Left kidney (tissue), 2 donors: ENCODE measurements around the gene TRPT1. TPM values are rescaled to one million over a fixed set of nuclear protein-coding genes. Genes with fewer than 3 reads are reported as not detected.
A peak's percentile ranks its signal among the peaks of the same experiment; 100 is the strongest.

Experiments
- DNase-seq: peaks from one replicate; pipeline ENCODE4 v3.0.0-alpha.2; 2013
- polyA plus RNA-seq: library from polyadenylated mRNA; unstranded; fragments of 120-200 nt; gene quantifications from one replicate; pipeline ENCODE4 v1.2.1, GENCODE V29; 2013; ENCODE audit not compliant: insufficient read length

Gene TRPT1
- polyA plus RNA-seq, 1 donor, result 44.8 TPM

DNA sequence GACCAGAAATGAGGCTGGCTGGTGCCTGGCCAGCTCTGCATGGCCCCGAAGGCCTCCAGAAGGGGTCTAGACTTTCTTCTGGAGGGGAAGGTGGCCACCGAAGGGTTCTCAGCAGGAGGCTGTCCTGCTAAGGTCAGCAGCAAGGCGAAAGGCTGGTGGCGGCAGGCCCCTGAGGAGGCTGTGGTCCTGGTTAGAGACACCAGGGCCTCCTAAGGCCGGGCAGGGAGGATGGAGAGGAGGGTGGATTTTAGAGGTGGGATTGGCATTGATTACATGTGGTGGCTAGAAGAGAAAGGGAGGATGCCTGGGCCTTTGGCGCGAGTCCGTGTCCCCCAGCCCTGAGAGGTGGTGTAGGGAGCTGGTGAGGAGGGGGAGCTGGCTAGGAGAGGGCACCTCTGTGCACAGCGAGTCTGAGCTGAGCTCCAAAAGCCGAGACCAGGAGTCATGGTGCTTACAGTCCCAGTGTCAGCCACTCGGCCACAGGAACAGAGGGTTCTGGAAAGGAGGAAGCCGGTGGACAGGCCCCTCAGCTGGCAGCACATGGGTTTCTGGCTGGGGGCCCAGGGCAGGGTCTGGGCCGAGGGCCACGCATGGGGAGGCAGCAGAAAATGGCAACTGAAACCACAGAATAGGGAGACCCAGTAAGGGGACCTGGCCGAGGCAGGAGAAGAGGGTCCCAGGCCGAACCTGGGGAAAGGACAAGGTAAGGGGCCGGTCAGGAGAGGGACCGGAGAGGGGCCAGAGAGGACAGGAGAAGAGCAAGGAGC lies 17.0 kb downstream of the TRPT1 start:
- no peak for DNase-seq

DNA sequence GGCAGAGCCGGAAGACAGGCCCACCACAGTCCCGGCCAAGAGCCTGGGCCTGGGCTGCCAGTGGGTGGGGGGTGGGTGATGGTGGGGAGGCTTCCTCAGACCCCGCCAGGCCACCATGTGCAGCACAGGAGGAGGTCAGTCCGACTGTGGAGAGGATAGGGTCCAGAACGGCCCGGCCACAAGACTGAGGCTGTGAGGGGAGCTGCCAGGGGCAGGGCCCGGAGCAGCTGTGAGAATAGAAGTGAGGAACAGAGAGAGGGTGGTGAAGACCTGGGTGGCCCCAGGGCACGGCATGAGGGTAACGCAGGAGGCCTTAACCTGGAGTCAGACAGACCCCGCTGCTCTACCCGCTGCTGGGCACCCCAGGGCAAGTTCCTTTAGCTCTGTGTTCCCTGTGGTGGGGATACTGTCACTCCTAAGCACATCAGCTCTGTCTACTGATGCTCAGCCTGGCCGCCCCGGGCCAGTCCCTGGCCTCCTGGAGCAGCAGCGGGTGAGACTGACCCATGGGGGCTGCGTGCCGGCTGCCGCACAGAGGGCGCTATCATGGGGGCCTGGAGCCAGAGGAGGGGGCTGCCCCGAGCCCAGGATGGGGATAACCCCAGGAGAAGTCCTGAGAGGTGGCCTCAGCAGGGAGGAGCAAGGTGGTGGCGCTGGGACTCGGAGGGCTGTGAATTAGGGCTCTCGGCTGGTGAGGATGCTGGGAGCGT lies 17.7 kb downstream of the TRPT1 start:
- no peak for DNase-seq

DNA sequence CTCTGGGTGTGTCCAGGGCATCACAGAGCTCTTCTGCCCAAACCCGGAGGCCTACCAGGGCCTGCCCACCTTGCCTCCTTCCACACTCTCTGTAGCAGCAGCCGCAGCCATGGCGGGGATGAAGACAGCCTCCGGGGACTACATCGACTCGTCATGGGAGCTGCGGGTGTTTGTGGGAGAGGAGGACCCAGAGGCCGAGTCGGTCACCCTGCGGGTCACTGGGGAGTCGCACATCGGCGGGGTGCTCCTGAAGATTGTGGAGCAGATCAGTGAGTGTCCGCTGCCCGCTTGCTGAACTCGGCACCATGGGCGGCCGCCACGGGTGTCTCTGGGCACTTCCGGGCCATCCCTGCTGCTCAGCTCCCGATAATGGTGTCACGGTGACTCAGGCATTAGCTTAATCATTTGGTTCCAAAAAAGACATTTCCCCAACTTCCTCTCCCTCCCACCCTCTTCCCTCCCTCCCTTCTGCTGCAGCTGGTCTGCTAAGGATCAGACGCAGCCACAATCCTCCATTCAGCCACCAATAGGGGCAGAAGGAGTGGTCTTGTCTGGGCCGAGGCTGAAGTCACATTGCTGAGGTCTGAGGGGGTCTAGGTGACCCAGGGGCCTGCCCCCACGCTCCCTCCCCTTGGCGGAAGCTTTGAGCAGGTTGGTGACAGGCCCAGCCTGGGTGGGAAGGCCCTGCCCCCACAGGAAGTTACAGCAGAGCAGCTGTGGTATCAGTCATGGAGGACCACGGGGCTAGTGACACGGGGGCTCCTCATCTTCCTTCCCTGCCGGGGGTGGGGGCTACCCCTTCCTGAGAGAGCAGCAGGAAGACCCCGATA lies 18.5 kb downstream of the TRPT1 start:
- DNase-seq, result no peak

DNA sequence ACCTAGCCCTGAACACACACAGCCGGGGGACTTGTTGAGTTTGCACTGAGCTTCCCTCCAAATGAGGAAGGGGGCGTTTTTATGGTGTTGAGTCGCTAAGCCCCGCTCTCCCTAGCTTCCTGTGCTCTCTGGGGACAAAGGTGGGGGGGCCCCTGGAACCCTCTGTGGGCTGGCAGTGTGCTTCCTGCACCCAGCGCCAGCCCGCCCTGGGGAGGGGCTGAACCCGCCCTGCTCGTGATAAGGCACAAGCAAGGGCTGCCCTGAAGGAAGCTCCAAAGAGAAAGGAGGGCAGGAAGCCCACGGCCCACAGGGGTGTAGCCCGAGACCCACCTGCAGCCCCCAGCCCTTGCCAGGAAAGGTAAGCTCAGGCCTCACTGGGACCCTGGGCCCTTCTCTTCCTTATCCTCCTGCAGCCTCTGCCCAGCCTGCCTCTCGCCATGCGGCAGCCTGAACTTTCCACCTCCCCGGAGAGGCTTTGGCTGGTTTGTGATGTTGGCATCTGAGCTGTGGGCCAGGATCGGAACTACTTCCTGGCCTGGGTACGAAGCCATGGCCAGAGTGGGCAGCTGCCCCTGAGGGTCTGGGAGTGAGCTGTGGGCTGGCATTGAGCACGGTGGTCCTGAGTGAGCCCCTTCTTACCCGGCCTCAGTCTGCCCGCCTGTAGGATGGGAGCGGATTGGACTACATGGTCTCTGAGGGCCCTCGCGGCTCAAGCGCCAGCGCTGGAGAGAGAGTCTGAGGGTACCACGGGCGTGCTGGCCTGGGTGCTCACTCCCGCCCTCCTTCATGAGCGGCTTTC lies 19.3 kb downstream of the TRPT1 start, which contains the start of gene FERMT3:
TSS of gene FERMT3 (plus strand) at position 265 of the 799 bp plus-strand sequence. CDS start 644 bp downstream, outside the sequence.
- DNase-seq, result no peak

DNA sequence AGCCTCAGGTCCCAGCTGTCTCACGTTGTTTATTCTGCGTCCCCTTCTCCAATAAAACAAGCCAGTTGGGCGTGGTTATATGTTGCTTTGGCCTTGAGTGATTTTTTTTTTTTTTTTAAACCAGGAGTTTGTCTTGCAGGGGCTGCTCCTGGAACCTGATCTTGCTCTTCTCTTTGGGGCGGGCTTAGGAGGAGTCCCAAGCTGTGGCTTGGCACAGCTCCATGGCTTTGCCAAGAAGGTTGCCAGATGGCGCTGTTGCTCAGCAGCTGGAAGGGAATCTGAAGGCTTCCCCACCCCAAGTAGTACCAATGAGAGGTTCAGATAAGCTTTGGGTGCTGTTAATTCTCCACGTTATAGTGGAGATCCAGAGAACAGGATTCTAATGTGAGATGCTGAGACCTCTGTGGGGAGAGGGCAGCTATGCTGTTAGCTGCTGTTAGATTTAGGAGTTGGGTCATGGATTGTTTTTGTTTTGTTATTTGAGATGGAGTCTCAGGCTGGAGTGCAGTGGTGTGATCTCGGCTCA lies 21.5 kb downstream of the TRPT1 start:
- DNase-seq, result peak; percentile 90

DNA sequence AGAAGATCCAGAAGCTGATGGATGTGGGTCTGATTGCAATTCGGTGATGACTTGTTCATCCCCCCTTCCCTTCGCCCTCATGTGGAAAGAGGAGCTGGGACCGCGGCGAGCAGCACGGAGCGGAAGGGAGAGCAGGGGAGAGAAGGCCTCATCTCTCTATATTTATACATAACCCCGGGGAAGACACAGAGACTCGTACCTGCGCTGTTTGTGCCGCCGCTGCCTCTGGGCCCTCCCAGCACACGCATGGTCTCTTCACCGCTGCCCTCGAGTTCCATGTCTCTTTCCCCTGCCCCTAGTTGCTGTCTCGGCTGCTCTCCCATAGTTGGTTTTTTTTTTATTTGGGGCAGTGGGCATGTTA lies 21.9 kb downstream of the TRPT1 start:
- no peak for DNase-seq

DNA sequence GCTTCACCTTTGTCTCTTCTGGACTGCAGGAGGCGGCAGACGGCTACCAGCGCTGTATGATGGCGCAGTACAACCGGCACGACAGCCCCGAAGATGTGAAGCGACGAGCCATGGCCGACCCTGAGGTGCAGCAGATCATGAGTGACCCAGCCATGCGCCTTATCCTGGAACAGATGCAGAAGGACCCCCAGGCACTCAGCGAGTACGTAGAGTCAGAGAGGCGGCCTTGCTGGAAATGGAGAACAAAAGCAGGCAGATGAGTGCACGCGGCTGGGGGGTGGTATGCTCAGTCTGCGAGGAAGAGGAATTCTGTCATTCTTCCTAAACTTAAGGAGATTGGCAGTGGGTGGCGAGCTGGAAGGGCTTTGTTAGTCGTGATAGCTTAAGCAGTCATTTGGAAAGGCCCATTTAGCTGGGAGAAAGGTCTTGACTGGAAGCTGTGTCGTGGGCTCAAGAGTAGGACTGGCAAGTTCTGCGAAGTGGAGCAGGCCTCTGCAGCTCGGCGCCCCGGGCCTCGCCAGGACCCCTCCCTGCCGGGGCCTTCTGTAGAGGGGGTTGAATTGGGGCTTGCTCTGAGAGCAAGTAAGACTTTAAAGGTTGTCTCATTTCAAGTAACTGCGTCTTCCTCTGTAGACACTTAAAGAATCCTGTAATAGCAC lies 22.4 kb downstream of the TRPT1 start:
- no peak for DNase-seq

DNA sequence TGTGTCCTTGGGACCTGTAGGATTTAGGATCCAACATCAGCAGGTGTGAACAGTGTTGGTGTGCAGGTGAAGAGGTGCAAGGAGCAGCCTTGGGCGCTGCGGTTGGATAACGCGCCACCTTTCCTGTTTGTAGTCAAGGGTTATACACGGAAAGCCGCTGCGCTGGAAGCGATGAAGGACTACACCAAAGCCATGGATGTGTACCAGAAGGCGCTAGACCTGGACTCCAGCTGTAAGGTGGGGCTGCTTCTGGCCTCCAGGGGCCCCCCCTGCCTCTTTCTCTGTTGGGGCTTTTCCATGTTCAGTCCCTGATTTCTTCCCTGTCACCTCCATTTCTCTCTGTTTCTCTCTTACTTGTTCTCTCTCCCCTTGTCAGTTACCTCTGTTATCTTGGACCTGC lies 23.0 kb downstream of the TRPT1 start:
- no peak for DNase-seq

DNA sequence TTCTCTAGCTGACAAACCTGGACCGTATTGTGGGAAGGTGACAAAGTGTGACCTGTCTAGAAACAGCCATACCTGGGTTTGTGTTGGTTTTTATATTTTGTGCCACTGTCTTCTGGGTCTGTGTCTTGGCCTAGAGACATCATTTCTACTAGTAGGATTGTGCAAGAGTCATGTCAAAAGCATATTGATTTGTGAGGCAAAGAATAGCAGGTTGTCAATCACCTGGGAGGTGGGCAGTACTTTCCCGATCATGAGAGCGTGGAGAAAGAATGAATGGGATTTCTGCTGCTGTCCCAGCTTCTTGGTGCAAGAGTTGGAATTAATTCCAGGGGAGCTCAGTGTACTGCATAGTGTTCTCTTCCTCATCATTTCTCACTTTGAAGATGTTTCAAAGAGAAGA lies 24.4 kb downstream of the TRPT1 start:
- DNase-seq, result no peak

DNA sequence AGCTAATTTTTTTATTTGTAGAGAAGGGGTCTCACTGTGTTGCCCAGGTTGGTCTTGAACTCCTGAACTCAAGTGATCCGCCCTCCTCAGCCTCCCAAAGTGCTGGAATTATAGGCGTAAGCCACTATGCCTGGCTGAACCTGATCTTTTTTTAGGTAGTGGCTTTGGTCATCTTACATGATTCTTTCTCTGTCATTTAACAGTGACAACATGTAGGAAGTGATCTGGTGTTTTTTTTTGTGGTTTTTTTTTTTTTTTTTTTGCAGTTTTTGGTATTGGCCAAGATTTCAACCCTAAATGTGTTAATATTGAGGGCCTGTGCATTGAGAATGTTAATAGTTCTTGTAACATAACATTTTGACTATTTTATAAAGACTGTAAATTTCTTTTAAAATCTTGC lies 27.5 kb downstream of the TRPT1 start:
- DNase-seq, result no peak

DNA sequence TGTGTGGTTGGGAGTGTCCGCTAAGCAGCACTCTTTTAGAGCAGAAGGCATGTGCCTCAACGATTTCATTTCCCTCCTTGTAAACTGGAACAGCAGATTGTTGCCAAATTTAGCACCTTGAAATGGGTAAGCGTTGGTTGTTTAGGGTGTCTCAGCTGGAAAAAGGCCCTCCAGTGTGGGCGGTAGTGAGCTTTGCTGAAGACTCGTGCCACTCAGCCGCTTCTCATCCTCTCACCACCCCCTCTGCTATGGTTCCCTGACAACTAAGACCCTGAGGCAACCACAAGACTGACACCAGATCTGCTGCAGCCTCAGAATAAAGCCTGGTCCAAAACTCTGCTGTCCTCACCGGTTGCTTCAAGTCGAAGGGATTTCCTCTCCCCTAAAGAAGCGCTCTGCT lies 29.4 kb downstream of the TRPT1 start:
- DNase-seq, result no peak

DNA sequence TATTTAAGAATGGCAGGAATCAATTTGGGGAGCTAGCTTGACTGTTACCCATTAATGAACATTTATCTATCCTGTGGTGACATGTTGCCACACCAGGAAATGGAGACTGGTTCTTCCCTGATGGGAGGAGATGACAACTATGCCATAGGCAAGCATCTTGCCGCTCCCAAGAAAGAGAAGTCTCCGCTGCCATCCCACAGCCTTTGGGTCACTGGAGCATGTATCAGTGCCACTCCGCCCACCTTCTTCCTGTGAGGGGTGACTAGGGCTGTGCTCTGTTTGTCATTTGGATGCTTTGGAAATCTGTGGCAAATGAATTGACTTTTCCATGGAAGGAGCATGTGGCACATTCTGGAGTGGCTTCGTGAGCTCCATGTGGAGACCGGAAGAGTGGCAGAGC lies 33.6 kb downstream of the TRPT1 start:
- no peak for DNase-seq

DNA sequence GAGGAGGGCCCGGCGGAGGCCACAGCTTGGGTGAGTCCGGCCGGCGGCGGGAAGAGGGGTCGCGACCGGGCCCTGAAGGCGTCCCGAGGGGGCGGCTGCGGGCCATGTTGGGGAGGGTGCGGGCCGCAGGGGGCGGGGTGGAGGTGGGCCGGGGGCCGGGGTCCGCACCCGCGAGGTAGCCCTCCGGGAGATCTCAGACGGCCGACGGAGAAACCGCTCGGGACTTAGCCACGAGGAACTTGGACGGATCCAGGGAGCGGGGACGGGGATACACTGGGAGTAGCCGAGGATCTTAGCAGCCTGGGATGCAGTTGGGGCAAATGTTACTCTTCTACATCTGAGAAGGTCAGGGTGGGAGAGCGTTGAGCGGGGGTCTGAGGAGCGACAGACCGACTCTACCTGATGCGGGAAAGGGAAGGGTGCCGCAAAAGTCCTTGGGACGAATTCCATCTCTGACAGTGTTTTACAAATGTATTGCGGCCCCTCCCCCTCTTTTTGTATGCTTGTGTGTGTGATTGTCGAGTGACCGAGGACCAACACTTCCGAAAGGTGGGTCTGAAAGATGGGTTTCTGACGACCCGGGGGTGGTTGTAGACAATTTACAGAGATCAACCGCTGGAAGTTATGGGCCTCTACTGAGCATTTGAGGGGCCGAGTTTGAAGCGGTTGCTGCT lies 39.4 kb downstream of the TRPT1 start:
- DNase-seq, result peak; percentile 15

DNA sequence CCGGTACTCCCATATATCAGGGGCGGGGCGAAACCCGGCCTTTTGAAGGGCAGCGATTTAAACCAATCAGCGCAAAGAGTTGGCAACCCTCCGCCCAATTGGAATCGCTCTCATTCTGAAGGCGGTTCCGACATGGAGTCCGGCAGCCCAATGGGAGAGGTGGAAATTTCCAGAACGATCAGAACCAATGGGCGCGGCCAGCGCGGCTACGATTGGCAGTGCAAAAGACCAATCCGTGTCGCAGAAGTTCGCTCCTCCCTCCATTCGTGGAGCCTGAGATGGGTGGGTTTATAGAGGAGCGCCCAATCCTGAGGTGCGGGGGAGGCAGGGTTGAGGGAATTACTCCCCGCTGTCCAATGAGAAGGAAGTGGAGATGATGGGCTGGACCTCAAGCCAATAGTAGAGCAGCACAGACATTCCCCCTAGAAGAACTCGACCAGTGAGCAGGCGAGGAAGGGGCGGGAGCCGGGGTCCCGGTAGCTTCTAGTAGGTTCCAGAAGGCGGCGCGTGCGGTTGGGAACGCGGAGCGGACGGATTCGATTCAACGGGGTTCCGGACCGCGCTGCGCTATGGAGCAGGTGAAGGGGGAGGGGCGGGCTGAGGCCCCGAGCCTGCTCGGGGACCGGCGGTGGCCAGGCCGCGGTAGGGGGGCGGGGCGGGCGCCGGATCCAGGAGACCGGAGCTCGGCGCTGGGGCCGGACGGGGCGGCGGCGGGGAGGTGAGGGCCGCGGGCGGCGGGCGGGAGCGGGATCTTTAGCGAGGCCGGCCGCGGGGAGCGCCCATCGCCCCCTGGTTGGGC lies 40.1 kb downstream of the TRPT1 start, which contains the start of gene STIP1:
TSS of gene STIP1 (plus strand) at position 479 of the 799 bp plus-strand sequence. CDS start at position 570, 91 bp downstream.
- peak; percentile 100 for DNase-seq

DNA sequence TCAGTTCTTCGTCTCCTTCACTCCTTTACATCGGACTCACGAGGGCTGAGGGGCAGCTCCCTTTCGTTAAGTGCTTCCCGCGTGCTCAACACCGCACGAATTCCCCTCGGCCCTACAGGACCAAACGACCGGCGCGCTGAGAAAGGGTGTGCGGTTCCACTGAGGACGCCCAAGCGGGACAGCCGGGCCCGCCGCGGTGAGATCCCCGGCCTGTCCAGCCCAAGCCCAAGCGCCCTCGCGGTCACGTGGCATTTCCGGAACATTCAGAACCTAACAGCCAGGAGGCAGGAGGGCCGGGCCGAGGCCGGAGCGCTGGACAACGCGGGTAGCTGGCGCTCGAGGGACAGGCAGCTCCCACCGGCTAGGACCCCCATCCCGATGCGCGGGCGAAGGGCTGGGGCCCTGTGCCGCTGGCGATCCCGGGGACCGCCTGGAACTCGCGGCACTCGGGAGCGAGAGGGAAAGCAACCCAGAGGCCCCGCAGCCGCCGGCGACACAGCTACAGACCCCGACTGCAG lies 40.8 kb downstream of the TRPT1 start:
- DNase-seq, result no peak

DNA sequence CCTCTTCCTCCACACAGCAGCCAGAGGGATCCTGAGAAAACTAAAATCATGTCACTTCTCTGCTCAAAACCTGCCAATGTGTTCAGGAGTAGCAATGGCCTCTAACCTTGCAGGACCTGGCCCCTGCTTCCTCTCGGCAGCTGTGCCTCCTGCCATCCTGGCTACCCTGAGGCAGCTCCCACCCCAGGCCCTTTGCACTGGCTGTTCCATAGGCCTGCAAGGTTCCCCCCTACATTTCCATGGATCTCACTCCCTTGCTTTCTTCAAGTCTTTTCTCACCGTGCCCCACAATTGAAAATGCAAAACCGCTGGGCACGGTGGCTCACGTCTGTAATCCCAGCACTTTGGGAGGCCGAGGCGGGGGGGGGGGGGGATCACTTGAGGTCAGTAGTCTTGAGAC lies 42.1 kb downstream of the TRPT1 start:
- DNase-seq, result no peak

DNA sequence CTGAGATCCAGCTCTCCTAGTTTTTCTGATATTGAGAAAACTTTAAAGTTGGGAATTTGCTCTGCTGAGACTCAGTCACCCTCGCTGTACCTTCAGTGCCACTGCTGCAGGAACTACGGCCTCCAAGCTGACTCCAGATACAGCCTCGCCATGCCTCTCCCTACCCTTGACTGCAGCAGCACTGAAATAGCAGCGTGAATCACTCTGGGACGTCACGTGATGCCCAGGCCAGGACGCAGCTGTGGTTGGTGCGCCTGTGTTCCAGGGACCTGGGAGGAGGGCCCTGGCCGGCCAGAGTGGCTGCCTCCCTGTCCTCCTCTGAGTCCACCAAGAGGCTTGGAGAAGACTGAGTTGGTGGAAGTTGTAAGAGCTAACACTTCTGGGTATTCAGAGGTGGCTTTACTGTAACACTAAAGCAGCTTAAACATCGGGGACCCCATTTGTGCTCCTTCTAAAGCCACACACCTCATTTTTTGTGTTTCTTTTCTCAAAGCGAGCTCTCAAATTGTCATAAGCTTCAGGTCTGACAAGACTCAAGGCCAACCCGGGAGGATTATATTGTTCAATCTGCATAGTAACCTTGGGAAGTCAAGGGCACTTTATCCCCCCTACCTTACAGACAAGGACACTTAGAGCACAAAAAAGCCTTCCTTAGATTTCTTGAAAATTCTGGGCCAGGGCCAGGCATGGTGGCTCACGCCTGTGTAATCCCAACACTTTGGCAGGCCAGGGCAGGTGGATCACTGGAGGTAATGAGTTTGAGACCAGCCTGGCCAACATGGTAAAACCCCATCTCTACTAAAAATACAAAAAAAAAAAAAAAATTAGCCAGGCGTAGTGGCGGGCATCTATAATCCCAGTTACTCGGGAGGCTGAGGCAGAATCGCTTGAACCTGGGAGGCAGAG lies 44.2 kb downstream of the TRPT1 start:
- peak; percentile 82 for DNase-seq

DNA sequence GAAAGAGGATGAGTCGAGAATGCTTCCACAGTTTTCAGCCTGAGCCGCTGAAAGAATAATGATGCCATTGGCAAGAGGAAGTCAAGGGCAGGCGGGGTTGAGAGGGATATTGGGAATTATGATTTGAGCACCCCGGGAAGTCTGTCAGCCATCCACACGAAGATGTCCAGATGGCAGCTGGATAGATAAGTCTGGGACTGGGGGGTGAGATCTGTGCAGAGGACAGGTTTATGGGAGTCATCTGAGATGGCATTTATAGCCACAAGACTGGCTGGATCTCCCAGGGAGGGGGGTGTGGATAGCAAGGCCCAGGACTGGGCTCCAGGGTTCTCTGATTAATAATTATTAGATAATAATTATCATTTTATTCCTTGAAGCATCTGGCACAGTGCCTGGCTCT lies 45.1 kb downstream of the TRPT1 start:
- no peak for DNase-seq
